HepG2 (cell line): ENCODE results near the gene RSBN1.

Source experiments
- MXI1 ChIP-seq: IDR thresholded peaks from 3 replicates; pipeline ENCODE4 v1.6.1; 2012; ENCODE audit warnings: low read depth, low read length, inconsistent platforms, borderline replicate concordance
- PRMT3 ChIP-seq: sonication (generic); formaldehyde crosslinking; IDR thresholded peaks from 2 replicates; pipeline ENCODE4 v1.8.1; 2022; ENCODE audit warnings: low read depth, mild to moderate bottlenecking, moderate library complexity, missing genetic modification reagents, borderline replicate concordance
- SALL1 ChIP-seq: sonication (generic); formaldehyde crosslinking; IDR thresholded peaks from 2 replicates; pipeline ENCODE4 v1.8.0; 2022; ENCODE audit warnings: mild to moderate bottlenecking, missing genetic modification reagents
- ZNF446 ChIP-seq: sonication (generic); formaldehyde crosslinking; IDR thresholded peaks from 2 replicates; pipeline ENCODE4 v1.5.0; 2020; ENCODE audit warnings: mild to moderate bottlenecking, missing genetic modification reagents
- TF ChIP-seq, protein P1 (sequence below): sonication (generic); formaldehyde crosslinking; IDR thresholded peaks from 2 replicates; pipeline ENCODE4 v1.5.0; 2020; ENCODE audit warnings: mild to moderate bottlenecking, missing genetic modification reagents, moderate library complexity

DNA sequence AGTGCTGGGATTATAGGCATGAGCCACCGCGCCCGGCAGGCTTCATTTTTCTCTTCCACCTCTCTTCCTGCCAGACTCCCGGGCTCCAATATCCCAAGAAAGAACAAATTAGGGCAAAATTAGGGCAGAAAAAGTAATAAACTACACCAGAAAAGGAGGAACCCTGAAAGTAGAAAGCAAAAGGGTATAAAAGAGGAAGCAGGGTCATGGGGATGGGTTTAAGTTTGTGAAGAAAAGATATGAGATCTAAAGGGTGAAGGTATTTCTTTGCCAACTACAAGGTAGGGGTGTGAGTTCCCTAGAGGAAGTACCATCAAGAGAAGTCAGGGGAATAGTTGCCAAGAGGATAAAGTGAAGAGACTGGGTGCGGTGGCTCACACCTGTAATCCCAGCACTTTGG lies 49.4 kb upstream of the RSBN1 start:
- TF ChIP-seq ZNF446 (CRISPR knock-in tag) (no peak), PRMT3 (CRISPR knock-in tag) (no peak), SALL1 (CRISPR knock-in tag) (no peak), MXI1 (no peak)
- TF ChIP-seq, protein P1, sequence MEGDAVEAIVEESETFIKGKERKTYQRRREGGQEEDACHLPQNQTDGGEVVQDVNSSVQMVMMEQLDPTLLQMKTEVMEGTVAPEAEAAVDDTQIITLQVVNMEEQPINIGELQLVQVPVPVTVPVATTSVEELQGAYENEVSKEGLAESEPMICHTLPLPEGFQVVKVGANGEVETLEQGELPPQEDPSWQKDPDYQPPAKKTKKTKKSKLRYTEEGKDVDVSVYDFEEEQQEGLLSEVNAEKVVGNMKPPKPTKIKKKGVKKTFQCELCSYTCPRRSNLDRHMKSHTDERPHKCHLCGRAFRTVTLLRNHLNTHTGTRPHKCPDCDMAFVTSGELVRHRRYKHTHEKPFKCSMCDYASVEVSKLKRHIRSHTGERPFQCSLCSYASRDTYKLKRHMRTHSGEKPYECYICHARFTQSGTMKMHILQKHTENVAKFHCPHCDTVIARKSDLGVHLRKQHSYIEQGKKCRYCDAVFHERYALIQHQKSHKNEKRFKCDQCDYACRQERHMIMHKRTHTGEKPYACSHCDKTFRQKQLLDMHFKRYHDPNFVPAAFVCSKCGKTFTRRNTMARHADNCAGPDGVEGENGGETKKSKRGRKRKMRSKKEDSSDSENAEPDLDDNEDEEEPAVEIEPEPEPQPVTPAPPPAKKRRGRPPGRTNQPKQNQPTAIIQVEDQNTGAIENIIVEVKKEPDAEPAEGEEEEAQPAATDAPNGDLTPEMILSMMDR (CRISPR knock-in tag), result no peak
